HG02852 (cell line): ENCODE data around the gene MAN2B1.
"Not testable (repeated sequence)": the region's sequence is repeated elsewhere in the genome, so short reads cannot be mapped to it uniquely, and the experiment has no call there.

ENCODE experiments used
- ATAC-seq: cut with Tn5 transposase; IDR thresholded peaks from one replicate; pipeline ENCODE4 v1.9.1; 2021; ENCODE audit warnings: mild to moderate bottlenecking, moderate library complexity; ENCODE audit not compliant: unreplicated experiment

MAN2B1 gene

GRCh38 chr19:12666265-12667048 is at the start of gene MAN2B1, which contains the start of gene WDR83:
Gene MAN2B1, minus strand, starts transcription at chr19:12666742. Its CDS starts 41 bp downstream, at chr19:12666701.
Gene WDR83, plus strand, starts transcription at chr19:12666807. Its CDS starts 2,984 bp downstream, at chr19:12669791.
- ATAC-seq, result peak; percentile 42

DNA sequence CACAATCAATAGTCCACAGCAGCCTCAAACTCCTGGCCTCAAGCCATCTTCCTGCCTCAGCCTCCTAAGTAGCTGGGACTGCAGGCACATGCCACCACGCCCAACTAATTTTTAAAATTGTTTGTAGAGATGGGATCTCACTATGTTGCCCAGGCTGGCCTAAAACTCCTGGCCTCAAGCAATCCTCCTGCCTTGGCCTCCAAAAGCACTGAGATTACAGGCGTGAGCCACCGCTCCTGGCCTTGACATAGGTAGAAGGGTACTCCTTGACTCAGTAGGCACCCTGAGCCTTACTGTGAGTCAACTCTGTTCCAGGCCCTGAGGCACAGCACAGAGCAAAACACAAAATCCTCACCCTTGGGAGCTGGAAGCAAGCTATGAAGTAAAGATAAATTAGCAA is 49.4 kb upstream of the MAN2B1 start:
- ATAC-seq, result no peak

GRCh38 chr19:12715102-12715501 is 48.6 kb upstream of the MAN2B1 start:
- no peak for ATAC-seq

DNA sequence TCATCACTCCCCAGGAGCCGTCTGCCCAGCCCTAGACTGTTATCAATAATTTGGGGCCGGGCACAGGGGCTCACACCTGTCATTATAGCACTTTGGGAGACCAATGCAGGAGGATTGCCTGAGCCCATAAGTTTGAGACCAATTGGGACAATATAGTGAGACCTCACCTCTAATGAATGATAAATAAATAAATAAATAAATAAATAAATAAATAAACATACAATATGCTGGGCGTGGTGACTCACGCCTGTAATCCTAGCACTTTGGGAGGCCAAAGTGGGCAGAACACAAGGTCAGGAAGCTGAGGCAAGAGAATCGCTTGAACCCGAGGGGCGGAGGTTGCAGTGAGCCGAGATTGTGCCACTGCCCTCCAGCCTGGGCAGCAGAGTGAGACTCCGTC is 46.8 kb upstream of the MAN2B1 start:
- ATAC-seq, result not testable (repeated sequence)

DNA sequence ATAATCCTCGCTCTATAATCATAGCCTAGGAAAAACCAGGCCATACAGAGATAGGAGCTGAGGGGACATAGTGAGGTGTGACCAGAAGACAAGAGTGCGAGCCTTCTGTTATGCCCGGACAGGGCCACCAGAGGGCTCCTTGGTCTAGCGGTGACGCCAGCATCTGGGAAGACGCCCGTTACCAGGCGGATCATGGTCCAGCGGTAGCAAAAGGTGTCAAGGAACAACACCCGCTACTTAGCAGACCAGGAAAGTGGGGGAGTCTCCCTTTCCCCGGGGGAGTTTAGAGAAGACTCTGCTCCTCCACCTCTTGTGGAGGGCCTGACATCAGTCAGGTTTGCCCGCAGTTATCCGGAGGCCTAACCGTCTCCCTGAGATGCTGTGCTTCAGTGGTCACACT is 45.5 kb upstream of the MAN2B1 start:
- ATAC-seq, result not testable (repeated sequence)

GRCh38 chr19:12711187-12711586 is 44.6 kb upstream of the MAN2B1 start:
- no peak for ATAC-seq

GRCh38 chr19:12708641-12709040 is 42.1 kb upstream of the MAN2B1 start:
- no peak for ATAC-seq

DNA sequence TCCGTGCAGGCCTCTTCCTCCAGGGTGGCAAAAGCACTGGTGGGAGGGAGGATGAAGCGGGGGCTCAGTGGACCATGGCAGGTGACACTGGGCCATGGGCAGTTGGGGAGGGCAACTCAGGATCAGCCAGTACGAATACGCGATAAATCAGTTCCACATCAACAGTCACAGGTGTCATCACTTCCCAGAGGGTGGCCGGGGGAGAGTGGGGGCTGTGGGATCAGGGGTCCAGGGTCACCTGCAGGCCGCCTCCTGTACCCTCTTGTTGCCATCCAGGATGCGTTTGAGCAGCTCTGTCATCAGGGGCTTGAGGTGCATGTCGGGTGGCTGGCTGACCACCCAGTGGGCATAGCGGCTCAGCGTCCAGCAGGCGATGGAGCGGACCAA is 39.8 kb upstream of the MAN2B1 start:
- ATAC-seq, result no peak

DNA sequence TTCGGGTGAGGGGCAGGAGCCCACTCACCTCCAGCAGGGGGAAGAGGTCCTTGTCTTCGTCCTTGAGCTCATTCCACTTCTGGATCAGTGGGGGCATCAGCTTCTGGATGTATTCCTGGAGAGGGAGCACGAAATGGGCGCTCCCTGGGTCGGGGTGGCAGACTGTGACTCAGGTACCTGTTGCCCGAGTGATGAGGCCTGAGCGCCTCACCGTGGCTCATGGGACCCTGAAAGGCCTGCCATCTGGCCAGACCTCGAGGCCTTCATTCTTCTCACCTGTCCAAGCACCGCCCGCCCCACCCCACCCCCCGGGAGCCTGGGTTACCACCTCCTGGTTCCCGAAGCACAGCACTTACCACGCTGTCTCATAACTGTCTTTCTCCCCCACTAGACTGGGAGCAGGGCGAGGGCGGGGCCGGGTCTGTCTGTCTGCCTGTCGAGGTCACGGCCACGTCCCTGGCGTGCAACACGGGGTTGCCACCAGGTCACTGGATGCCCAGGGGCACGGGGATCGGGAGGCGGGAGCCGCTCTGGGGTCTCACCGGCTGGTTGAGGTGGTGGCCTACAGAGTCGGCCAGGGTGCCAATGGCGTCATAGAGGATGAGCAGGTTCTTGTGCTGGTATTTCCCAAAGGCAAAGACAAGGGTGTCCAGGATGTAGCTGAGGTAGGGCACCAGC is 39.3 kb upstream of the MAN2B1 start:
- no peak for ATAC-seq

GRCh38 chr19:12705169-12705568 is 38.6 kb upstream of the MAN2B1 start:
- ATAC-seq, result no peak

DNA sequence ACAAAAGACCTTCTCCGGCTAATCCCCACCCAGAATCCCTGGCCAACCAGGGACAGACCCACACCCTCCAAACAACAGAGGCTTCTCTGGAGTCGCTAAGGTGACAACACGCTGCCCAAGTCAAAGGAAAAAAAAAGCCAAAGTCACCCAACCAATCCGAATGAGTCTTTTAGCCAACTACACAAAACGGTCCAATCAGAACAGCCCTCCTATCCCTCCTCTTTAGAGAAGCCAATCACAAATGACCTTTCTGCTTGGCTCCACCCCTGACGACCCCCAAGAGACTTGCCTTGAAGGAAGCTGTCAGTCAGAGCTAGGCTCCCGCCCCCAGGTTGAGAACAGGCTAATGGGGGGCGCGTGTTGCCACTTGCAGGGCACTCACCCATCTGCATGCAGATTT is 36.5 kb upstream of the MAN2B1 start:
- no peak for ATAC-seq

DNA sequence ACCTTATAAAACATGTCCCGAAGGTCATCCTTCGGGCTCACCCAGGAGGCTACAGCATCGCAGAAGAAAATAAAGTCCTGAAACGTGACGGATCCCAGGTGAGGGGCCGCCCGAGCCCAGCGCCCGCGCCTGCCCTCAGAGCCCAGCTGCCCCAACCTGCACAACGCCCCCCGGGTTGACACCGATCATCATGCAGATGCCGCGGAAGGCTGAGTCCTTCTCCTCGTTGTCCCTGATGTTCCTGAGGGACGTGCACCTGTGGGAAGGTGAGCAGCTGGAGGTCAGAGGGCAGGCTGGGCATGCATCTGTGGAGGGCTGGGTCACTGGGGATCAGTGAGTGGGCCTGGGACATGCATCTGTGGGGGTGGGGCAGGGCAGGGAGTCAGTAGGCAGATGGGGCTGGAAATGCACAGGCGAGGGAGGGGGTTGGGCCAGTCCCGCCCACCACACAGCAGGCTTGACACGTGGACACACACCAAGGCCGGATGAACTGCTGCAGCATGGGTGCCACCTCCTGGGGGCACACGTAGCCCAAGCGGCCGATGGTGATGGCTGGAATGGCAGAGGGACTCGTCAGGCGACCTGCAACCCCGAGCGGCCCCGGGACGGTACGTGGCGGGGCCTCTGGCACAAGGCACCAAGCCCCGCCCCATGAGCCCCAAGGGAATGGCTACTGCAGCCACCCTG is 35.2 kb upstream of the MAN2B1 start:
- ATAC-seq, result no peak

DNA sequence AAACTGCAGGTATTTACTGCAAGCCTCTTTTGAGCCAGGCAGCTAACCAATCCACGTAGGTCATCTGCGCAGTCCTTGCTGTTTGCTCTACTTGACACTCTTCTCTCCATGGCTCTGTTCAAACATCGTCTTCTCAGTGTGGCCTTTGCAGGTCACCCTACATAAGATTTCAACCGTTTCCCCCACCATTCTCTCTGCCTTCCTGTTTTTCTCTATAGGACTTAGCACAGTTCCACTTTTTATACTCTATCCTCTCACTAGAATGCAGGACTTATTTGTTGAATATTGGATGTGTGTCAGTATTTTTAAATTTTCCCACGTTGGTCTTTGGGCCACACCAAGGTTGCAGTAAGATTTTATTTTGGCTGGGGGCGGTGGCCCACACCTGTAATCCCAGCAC is 31.6 kb upstream of the MAN2B1 start:
- ATAC-seq, result no peak

DNA sequence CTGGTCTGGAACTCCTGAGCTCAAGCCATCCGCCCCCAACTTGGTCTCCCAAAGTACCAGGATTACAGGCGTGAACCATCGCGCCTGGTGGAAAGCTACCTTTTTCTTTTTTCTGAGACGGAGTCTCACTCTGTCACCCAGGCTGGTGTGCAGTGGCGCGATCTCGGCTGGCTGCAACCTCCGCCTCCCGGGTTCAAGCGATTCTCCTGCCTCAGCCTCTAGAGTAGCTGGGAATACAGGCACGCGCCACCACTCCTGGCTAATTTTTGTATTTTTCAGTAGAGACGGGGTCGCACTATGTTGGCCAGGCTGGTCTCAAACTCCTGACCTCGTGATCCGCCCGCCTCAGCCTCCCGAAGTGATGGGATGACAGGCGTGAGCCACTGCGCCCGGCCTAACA is 30.9 kb upstream of the MAN2B1 start:
- not testable (repeated sequence) for ATAC-seq

GRCh38 chr19:12696366-12697335 is 30.1 kb upstream of the MAN2B1 start, which contains the start of gene FBXW9:
Gene FBXW9, minus strand, starts transcription at chr19:12696631. Its CDS starts 50 bp downstream, at chr19:12696581.
- ATAC-seq, result peak; percentile 71

DNA sequence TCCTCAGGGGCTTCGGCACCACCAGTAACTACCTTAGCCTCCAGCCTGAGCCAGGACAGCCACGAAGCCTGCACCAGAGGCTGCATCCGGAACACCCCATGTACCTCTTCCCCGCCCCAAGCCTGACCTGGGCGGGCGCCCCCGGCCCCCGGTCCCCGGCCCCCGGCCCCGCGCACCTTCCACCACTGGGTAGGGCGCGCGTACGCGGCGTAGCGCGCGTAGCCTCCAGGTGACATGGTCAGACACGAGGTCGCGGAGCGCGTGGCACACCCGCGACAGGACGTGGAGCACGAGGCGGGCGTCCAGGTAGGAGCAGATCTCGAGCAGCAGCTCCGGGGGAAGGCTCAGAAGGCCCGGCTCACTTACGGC is 29.4 kb upstream of the MAN2B1 start:
- ATAC-seq, result peak; percentile 34

- no peak for ATAC-seq
Observed at GRCh38 chr19:12695514-12695913, 29.0 kb upstream of the MAN2B1 start.

DNA sequence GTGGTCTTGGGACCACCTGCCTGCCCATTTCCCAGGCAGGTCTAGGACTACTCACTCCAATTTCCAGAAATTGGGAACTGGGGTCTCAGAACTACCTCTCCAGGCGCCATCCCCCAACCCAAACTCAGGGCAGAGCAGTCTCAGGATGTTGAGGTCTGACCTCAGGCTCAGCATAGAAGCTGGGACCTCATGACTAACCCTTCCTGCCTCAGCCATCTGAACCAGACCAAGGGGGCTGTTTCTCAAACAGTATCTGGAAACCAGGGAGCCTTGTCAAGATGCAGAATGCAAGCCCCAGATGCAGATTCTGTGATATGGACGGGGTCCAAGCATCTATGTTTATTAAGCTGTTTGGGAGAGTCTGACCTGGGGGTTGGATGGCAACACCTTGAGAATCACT is 28.6 kb upstream of the MAN2B1 start:
- no peak for ATAC-seq

- ATAC-seq, result no peak
Observed at GRCh38 chr19:12694641-12695040, 28.1 kb upstream of the MAN2B1 start.

DNA sequence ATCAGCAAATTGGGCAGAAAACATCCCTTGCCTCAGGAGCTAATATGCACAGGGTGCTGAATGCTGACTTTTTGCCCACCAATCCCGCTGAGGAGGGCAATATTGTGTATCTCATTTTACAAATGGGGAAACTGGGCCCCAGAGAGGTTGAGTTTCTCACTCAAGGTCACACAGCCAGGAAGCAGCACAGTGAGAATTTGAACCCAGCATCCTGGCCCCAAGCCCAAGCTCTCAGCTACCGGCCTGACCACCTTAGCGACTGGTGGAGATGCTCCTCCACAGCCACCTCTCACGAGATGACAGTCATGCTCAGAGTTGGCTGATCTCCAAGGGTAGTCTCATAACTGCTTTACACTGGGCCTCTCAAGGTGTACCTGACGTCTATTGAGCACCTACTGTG is 26.4 kb upstream of the MAN2B1 start:
- no peak for ATAC-seq
